ENCODE results near the gene PCBP3.

- no peak for TF ChIP-seq CTCF (IDR thresholded peaks at IDR 0.05; ENCODE audit: insufficient read depth, low read length)
- TF ChIP-seq REST (IDR thresholded peaks at IDR 0.05; ENCODE audit: insufficient replicate concordance, low read depth) = no peak
- TF ChIP-seq POLR2AphosphoS5 (IDR thresholded peaks at IDR 0.05; ENCODE audit: low read depth) = no peak
Measured at GRCh38 chr21:45971616-45972352, 328.3 kb downstream of the PCBP3 start.
